Left renal pelvis (tissue), 4 donors: ENCODE measurements around the gene DDX4. TPM values are rescaled to one million over a fixed set of nuclear protein-coding genes. Genes with fewer than 3 reads are reported as not detected.

ENCODE experiments used
- DNase-seq, 4 donors: peaks; one replicate each; pipeline ENCODE4 v3.0.0-alpha.2; 2013; ENCODE audit warnings: low read depth in 4 of 4, low spot score in 3 of 4
- polyA plus RNA-seq, 4 donors: library from polyadenylated mRNA; unstranded; fragments of 120-200 nt; gene quantifications; one replicate each; pipeline ENCODE4 v1.2.1, GENCODE V29; 2013; ENCODE audit not compliant: insufficient read length in 4 of 4

Gene DDX4
- polyA plus RNA-seq, 4 donors: 0.14 TPM; not detected in 3

GRCh38 chr5:55817030-55817429 lies 79.2 kb downstream of the DDX4 start:
- no peak for DNase-seq

GRCh38 chr5:55820488-55820887 lies 82.6 kb downstream of the DDX4 start:
- DNase-seq: no peak

GRCh38 chr5:55821731-55822512 lies 84.1 kb downstream of the DDX4 start:
- peak in 2 of 4 donors; percentile 5 to 12 for DNase-seq

GRCh38 chr5:55823151-55823796 lies 85.4 kb downstream of the DDX4 start:
- no peak for DNase-seq

GRCh38 chr5:55829956-55830355 lies 92.1 kb downstream of the DDX4 start:
- no peak for DNase-seq

GRCh38 chr5:55832446-55832845 lies 94.6 kb downstream of the DDX4 start:
- DNase-seq: no peak

GRCh38 chr5:55836191-55836590 lies 98.3 kb downstream of the DDX4 start:
- no peak for DNase-seq

GRCh38 chr5:55841976-55842375 lies 104.1 kb downstream of the DDX4 start:
- no peak for DNase-seq

GRCh38 chr5:55847837-55848236 lies 110.0 kb downstream of the DDX4 start:
- DNase-seq: no peak

GRCh38 chr5:55848783-55849182 lies 110.9 kb downstream of the DDX4 start:
- DNase-seq: no peak

- DNase-seq: no peak
These were observed 113.2 kb downstream of the DDX4 start, which contains the start of gene IL31RA for GRCh38 chr5:55850839-55851674. Gene IL31RA, plus strand, starts transcription at chr5:55851357. Its CDS starts 214 bp downstream, at chr5:55851571.

GRCh38 chr5:55851675-55851979 lies 113.8 kb downstream of the DDX4 start:
- no peak for DNase-seq

GRCh38 chr5:55852503-55852902 lies 114.6 kb downstream of the DDX4 start:
- DNase-seq: no peak

- DNase-seq: no peak
These were observed 115.3 kb downstream of the DDX4 start for GRCh38 chr5:55853041-55853670.

- DNase-seq: no peak
These were observed 116.0 kb downstream of the DDX4 start for GRCh38 chr5:55853818-55854217.

- DNase-seq: no peak
These were observed 117.6 kb downstream of the DDX4 start for GRCh38 chr5:55855509-55855908.

GRCh38 chr5:55856516-55857246 lies 118.8 kb downstream of the DDX4 start:
- no peak for DNase-seq

- DNase-seq: no peak
These were observed 119.4 kb downstream of the DDX4 start for GRCh38 chr5:55857247-55857640.

GRCh38 chr5:55858104-55858503 lies 120.2 kb downstream of the DDX4 start:
- DNase-seq: no peak

GRCh38 chr5:55860288-55860687 lies 122.4 kb downstream of the DDX4 start:
- DNase-seq: no peak
